ENCODE measurements around the gene SPAG16.

SPAG16 gene

DNA sequence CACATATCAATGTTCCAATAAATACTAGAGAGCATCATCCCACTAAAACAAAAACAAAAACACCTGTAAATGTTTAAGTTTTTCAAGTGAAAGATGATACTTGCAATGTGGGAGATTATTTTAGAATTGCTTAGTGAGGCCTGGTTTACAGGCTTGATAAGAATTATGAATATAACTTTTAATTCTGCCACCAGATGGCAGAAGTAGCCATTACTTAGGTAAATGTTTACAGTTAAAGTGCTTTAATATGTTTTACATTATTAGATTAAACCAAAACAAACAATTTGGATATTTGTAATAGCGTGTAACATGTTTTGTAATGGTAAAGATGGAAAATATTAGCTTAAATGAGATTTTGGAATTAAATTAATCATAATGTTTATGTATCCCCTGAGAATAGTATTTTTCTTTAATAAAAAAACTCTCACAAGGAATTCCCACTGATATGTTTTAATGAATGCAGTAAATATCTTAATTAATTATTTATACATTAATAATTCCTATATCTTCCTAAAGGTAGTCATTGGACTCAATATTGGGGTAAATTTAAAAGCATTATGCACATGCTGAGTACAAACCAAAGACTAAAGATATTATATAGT, 522.0 kb downstream of the SPAG16 start:
- no peak for DNase-seq (ENCODE audit: low read depth)
- TF ChIP-seq, protein P1, sequence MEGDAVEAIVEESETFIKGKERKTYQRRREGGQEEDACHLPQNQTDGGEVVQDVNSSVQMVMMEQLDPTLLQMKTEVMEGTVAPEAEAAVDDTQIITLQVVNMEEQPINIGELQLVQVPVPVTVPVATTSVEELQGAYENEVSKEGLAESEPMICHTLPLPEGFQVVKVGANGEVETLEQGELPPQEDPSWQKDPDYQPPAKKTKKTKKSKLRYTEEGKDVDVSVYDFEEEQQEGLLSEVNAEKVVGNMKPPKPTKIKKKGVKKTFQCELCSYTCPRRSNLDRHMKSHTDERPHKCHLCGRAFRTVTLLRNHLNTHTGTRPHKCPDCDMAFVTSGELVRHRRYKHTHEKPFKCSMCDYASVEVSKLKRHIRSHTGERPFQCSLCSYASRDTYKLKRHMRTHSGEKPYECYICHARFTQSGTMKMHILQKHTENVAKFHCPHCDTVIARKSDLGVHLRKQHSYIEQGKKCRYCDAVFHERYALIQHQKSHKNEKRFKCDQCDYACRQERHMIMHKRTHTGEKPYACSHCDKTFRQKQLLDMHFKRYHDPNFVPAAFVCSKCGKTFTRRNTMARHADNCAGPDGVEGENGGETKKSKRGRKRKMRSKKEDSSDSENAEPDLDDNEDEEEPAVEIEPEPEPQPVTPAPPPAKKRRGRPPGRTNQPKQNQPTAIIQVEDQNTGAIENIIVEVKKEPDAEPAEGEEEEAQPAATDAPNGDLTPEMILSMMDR (IDR thresholded peaks at IDR 0.05; ENCODE audit: low read depth, low read length, missing control alignments): no peak
- H3K4me3 ChIP-seq (ENCODE audit: low read depth, low read length): no peak overlapping the region

DNA sequence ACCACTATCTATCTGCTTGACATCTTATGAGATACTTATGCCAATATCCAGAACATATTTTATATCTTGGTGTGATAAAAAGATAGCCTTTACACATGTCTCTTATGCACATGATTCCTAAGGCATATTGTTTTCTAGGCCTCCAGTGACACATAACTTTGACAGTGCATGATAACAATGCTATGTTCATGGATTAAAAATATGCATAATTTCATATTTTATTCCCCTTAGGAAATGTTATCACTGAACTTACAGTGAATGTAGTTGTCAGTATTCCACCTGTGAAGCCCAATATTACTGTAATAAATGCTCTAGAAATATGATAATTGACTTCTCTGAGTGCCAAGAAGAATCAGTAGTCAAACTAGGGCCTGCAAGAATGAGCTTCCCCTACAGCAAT, 532.3 kb downstream of the SPAG16 start:
- no peak overlapping the region for H3K4me3 ChIP-seq (ENCODE audit: low read depth, low read length)
- TF ChIP-seq, protein P1 (IDR thresholded peaks at IDR 0.05; ENCODE audit: low read depth, low read length, missing control alignments): no peak
- no peak for DNase-seq (ENCODE audit: low read depth)

DNA sequence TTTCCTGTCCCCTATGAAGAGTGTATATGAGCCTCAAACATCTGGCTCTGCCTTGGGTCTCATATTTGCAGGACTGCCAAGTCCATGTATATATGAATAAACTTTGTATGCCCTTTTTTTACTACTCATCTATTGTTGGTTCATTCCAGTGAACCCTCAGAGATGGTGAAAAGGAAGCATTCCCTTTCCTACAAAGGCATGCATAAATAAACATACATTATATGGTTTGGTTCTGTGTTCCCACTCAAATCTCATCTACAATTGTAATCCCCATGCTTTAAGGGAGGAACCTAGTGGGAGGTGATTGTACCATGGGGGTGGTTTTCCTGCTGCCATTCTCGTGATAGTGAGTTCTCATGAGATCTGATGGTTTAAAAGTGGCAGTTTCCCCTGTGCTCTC, 534.2 kb downstream of the SPAG16 start:
- H3K4me3 ChIP-seq (ENCODE audit: low read depth, low read length): no peak overlapping the region
- TF ChIP-seq, protein P1 (IDR thresholded peaks at IDR 0.05; ENCODE audit: low read depth, low read length, missing control alignments): no peak
- DNase-seq (ENCODE audit: low read depth): no peak

DNA sequence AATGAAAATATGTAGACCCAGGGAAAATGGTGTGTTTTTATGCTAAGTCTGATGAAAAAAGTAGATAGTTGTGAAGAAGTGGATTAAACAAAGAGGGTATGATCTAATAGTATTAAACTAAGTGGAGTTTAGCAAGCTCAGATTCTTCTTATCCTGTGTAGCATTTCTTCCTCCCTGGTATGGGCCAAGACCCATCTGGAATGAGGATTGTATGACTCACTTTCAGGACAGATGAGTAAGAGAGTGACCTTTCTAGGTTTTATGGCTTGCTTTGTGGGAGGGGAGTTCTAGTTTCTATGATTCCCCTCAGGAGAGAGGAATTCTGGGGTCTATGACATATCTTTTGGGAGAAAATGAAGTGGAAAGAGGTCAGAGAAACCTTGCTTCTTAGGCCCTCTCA, 550.1 kb downstream of the SPAG16 start:
- no peak overlapping the region for H3K4me3 ChIP-seq (ENCODE audit: low read depth, low read length)
- TF ChIP-seq, protein P1 (IDR thresholded peaks at IDR 0.05; ENCODE audit: low read depth, low read length, missing control alignments): no peak
- no peak for DNase-seq (ENCODE audit: low read depth)

DNA sequence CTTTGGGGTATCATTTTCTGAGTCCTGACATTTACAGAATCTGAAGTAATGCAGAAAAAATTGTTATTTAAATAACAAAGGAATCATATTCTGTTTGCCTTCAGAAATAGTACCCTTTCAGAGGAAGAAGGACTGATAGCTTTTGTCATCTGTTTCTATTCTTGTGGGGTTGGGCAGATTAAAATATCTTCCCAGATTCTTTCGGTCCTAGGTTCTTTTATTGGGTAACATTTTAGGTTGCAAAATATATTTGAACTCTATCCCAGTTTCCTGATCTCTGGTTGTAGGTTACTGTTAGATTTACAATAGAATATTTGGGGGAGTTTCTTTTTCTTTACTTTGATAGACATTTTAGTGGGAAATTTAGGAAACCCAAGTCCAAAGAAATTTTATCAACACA, 550.5 kb downstream of the SPAG16 start:
- TF ChIP-seq, protein P1 (IDR thresholded peaks at IDR 0.05; ENCODE audit: low read depth, low read length, missing control alignments): no peak
- no peak overlapping the region for H3K4me3 ChIP-seq (ENCODE audit: low read depth, low read length)
- no peak for DNase-seq (ENCODE audit: low read depth)

DNA sequence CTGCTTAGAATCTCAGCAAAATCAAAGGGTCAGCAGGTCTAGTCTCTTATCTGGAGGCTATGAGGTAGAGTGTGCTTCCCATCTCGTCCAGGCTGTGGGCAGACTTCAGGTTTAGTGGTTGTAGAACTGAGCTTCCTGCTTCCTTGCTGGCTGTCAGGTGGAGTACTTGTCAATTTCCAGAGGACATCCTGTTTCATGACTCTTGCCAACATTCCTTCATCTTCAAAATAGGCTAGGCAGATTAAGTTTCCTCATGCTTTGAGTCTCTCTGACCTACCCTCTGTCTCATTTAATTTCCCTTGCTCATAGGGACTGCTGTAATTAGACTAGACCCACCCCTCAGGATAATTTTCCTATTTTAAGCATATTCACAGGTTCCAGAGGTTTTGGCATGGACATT, 562.6 kb downstream of the SPAG16 start:
- TF ChIP-seq, protein P1 (IDR thresholded peaks at IDR 0.05; ENCODE audit: low read depth, low read length, missing control alignments): no peak
- H3K4me3 ChIP-seq (ENCODE audit: low read depth, low read length): no peak overlapping the region
- no peak for DNase-seq (ENCODE audit: low read depth)

DNA sequence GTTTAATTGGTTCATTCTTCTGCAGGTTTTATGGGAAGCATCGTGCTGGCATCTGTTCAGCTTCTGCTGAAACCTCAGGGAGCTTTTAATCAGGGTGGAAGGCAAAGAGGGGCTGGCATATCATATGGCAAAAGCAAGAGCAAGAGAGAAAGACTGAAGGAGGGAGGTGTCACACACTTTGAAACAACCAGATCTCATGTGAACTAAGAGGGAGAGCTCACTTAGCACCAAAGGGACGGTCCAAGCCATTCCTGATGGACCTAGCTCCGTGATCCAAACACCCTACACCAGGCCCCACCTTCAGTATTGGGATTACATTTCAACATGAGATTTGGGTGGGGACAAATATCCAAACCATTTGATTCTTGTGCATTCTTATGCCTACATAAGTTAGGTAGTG, 563.1 kb downstream of the SPAG16 start:
- TF ChIP-seq, protein P1 (IDR thresholded peaks at IDR 0.05; ENCODE audit: low read depth, low read length, missing control alignments): no peak
- DNase-seq (ENCODE audit: low read depth): no peak
- no peak overlapping the region for H3K4me3 ChIP-seq (ENCODE audit: low read depth, low read length)
